Measurements from ENCODE around the gene MYOM1. TPM values are rescaled to one million over a fixed set of nuclear protein-coding genes. Genes with fewer than 3 reads are reported as not detected.

Gene MYOM1
- total and polyA plus RNA-seq, 10 donors: 1.2 to 6.2 (median 2.0) TPM

DNA sequence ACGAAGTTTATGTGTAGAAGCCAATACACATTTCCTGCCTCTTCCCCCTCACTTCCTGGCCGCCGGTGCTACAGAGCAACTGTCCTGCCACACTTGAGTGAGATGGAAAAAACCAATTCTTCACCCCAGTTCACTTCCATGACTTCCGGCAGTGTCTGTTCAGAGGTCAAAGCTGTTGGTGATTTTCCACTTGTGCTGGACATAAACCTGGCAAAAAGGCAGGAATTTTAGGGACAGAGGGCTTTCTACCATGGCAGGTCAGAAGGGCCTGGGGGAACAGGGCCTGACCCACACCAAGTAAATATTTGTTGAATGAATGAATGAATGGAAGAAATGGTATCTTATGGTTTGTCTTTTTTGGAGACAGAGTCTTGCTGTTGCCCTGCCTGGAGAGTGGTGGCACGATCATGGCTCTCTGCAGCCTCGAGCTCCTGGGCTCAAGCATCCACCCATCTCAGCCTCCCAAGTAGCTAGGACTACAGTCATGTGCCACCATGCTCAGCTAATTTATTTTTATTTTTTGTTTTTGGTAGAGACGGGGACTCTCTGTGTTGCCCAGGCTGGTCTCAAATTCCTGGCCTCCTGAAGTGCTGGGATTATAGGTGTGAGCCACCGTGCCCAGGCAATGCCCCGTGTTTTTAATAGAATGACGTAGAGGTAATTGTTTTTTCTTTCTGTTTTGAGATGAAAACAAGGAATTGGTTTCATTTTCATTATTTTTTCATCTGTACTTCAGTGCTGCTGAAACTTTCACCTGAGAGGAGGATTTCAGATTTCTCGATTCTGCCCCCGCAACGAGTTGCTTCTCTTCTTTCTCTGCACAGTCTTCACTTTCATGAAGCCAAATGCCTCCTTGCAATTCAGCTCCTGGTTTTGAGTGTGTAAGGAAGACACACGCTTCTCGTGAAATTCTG, 158.8 kb downstream of the MYOM1 start:
- Histone ChIP-seq H3K36me3 (no peaks in the 10 kb centered on the region), H3K4me1 (peaks cover 28 to 74% (median 60%) of the 10 kb centered on the region in 6 donors), H3K4me3 (peak overlapping the region in 1 of 8 donors; percentile 38), H3K27ac (peak overlapping the region; percentile 66 to 89 (median 84)), H3K27me3 (replicated peaks in 1 of 7) (peaks cover 0 to 4% (median 0%) of the 10 kb centered on the region in 7 donors), H3K9me3 (no peaks in the 10 kb centered on the region)
- intact Hi-C loops (cut with DNase I; ENCODE audit: low total_unique reads): loop anchor here (5.0 to 10.0 kb wide), 2 partner anchors 64 to 126 kb away; no protein-coding TSS in a partner anchor
- 55 to 60% (median 57%) methylated on average over 15 of the region's 15 CpGs for WGBS, 5 donors
- TF ChIP-seq, protein P1, sequence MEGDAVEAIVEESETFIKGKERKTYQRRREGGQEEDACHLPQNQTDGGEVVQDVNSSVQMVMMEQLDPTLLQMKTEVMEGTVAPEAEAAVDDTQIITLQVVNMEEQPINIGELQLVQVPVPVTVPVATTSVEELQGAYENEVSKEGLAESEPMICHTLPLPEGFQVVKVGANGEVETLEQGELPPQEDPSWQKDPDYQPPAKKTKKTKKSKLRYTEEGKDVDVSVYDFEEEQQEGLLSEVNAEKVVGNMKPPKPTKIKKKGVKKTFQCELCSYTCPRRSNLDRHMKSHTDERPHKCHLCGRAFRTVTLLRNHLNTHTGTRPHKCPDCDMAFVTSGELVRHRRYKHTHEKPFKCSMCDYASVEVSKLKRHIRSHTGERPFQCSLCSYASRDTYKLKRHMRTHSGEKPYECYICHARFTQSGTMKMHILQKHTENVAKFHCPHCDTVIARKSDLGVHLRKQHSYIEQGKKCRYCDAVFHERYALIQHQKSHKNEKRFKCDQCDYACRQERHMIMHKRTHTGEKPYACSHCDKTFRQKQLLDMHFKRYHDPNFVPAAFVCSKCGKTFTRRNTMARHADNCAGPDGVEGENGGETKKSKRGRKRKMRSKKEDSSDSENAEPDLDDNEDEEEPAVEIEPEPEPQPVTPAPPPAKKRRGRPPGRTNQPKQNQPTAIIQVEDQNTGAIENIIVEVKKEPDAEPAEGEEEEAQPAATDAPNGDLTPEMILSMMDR (IDR thresholded peaks at IDR 0.05 in 8 of 11, conservative IDR thresholded peaks at IDR 0.05 in 3 of 11): no peak
- peak in 2 of 3 donors; percentile 15 to 75 for TF ChIP-seq POLR2AphosphoS5 (IDR thresholded peaks at IDR 0.05)
- TF ChIP-seq POLR2A (IDR thresholded peaks at IDR 0.05): no peak
- no peak for DNase-seq

DNA sequence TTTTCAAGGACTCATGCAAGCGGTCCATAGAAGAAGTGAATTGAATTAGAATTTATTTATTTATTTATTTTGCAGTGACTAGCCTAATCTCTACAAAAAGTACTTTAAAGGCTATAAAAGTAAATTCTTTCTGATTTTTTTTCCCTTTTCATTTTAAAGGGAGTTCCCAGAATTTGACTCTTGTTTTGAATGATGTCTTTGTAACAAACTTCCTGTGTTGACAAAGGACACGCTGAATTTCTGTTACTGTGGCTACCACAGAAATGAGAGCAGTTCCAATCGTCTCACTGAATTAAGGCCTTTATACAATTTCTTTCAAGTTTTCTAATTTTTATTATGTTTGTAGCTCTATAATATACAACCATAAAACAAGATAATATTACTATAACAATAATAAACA, 160.5 kb downstream of the MYOM1 start:
- intact Hi-C loops (cut with DNase I; ENCODE audit: low total_unique reads): no loop called here
- 26 to 47% (median 37%) methylated on average over 3 of the region's 3 CpGs for WGBS, 5 donors
- no peak for DNase-seq
- TF ChIP-seq, protein P1 (IDR thresholded peaks at IDR 0.05 in 8 of 11, conservative IDR thresholded peaks at IDR 0.05 in 3 of 11): no peak
- TF ChIP-seq POLR2AphosphoS5 (IDR thresholded peaks at IDR 0.05) (no peak), POLR2A (IDR thresholded peaks at IDR 0.05) (no peak)
- Histone ChIP-seq H3K36me3 (no peaks in the 10 kb centered on the region), H3K9me3 (no peaks in the 10 kb centered on the region), H3K4me3 (no peak overlapping the region), H3K27me3 (replicated peaks in 1 of 7) (peaks cover 0 to 4% (median 0%) of the 10 kb centered on the region in 7 donors), H3K27ac (peak overlapping the region; percentile 48 to 89 (median 84)), H3K4me1 (peaks cover 28 to 77% (median 62%) of the 10 kb centered on the region in 6 donors)

DNA sequence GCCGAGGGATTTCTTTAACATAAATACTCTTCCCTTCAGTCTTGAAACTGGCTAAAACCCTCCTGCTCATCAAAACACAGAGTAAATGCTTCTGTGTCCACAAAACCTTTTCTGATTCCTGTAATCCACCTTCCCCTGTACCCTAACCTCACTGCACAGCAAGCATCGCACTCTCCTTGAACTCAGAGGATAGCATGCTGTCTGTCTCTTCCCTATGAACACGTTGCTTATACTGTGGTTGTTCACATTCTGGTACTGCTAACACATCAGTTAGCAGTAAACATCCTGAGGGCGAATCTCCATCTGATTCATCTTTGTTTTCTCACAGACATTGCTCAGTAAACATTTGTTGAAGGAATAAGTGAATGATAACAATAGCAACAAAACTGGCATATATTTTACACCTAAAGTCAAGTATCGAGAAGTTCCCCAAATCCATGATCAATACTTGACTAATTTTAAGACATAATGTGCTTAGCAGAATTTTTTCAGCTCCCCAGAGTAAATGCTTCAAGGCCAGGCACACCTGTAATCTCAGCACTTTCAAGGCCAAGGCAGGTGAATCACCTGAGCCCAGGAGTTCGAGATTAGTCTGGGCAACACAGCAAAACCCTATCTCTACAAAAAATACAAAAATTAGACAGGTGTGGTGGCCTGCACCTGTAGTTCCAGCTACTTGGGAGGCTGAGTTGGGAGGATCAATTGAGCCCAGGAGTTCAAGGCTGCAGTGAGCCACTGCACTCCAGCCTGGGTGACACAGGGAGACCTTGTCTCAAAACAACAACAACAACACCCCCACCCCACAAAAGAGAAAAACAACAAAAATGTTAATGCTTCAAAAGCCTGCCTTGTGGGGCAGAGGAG, 161.2 kb downstream of the MYOM1 start:
- WGBS, 5 donors: 69 to 83% (median 80%) methylated on average over 6 of the region's 6 CpGs
- TF ChIP-seq POLR2AphosphoS5 (IDR thresholded peaks at IDR 0.05) (peak in 1 of 3 donors; percentile 70), POLR2A (IDR thresholded peaks at IDR 0.05) (peak in 1 of 3 donors; percentile 4)
- TF ChIP-seq, protein P1 (IDR thresholded peaks at IDR 0.05 in 8 of 11, conservative IDR thresholded peaks at IDR 0.05 in 3 of 11): no peak
- Histone ChIP-seq H3K4me1 (peaks cover 28 to 76% (median 62%) of the 10 kb centered on the region in 6 donors), H3K27me3 (replicated peaks in 1 of 7) (no peaks in the 10 kb centered on the region), H3K9me3 (no peaks in the 10 kb centered on the region), H3K27ac (peak overlapping the region; percentile 48 to 89 (median 84)), H3K4me3 (no peak overlapping the region), H3K36me3 (no peaks in the 10 kb centered on the region)
- DNase-seq: no peak
- intact Hi-C loops (cut with DNase I; ENCODE audit: low total_unique reads): no loop called here

All from spleen (tissue), 11 donors.